GM19455 (cell line): ENCODE data around the gene MDC1.
"Not testable (repeated sequence)": the region's sequence is repeated elsewhere in the genome, so short reads cannot be mapped to it uniquely, and the experiment has no call there.

Source experiments
- ATAC-seq: cut with Tn5 transposase; IDR thresholded peaks from one replicate; pipeline ENCODE4 v1.9.1; 2021; ENCODE audit not compliant: unreplicated experiment

Gene MDC1, protein sequence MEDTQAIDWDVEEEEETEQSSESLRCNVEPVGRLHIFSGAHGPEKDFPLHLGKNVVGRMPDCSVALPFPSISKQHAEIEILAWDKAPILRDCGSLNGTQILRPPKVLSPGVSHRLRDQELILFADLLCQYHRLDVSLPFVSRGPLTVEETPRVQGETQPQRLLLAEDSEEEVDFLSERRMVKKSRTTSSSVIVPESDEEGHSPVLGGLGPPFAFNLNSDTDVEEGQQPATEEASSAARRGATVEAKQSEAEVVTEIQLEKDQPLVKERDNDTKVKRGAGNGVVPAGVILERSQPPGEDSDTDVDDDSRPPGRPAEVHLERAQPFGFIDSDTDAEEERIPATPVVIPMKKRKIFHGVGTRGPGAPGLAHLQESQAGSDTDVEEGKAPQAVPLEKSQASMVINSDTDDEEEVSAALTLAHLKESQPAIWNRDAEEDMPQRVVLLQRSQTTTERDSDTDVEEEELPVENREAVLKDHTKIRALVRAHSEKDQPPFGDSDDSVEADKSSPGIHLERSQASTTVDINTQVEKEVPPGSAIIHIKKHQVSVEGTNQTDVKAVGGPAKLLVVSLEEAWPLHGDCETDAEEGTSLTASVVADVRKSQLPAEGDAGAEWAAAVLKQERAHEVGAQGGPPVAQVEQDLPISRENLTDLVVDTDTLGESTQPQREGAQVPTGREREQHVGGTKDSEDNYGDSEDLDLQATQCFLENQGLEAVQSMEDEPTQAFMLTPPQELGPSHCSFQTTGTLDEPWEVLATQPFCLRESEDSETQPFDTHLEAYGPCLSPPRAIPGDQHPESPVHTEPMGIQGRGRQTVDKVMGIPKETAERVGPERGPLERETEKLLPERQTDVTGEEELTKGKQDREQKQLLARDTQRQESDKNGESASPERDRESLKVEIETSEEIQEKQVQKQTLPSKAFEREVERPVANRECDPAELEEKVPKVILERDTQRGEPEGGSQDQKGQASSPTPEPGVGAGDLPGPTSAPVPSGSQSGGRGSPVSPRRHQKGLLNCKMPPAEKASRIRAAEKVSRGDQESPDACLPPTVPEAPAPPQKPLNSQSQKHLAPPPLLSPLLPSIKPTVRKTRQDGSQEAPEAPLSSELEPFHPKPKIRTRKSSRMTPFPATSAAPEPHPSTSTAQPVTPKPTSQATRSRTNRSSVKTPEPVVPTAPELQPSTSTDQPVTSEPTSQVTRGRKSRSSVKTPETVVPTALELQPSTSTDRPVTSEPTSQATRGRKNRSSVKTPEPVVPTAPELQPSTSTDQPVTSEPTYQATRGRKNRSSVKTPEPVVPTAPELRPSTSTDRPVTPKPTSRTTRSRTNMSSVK (N-terminal part only)

DNA sequence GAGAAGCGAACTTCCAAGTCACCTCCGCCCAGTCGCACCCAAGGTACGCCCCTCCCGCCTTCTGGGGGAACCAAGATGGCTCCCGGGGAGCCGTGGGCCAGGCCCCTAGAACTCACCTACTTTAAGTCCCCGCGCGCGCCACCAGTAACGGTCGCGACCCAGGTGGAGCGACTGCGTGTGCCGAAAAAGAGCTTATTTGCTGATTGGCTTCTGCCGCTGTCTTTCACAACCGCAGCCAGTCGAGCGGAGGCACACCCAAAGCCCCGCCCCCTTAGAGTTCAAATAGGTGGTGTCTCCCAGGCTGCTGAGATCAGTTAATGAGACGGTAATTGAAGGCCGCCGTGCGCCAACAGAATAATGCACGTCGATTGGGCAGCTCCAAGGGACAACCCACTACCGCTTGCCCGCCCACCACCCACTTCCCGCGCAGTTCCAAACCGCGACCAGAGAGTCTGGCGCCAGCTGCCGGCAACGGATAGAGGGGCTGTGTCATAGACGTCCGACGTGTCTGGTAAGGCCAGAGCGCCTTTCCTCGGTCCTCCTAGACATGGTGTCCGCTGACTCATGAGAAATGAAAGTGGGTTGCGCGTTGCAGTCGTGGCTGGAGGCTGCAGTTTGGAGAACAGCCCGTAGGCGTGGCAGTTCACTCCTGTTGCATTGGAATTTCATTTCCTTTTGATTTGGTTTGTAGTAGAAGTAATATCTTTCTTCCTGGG is at the start of gene MDC1:
TSS of gene MDC1 (minus strand) at position 153 of the 716 bp plus-strand sequence. CDS start 2,106 bp downstream, outside the sequence.
- peak; percentile 74 for ATAC-seq

DNA sequence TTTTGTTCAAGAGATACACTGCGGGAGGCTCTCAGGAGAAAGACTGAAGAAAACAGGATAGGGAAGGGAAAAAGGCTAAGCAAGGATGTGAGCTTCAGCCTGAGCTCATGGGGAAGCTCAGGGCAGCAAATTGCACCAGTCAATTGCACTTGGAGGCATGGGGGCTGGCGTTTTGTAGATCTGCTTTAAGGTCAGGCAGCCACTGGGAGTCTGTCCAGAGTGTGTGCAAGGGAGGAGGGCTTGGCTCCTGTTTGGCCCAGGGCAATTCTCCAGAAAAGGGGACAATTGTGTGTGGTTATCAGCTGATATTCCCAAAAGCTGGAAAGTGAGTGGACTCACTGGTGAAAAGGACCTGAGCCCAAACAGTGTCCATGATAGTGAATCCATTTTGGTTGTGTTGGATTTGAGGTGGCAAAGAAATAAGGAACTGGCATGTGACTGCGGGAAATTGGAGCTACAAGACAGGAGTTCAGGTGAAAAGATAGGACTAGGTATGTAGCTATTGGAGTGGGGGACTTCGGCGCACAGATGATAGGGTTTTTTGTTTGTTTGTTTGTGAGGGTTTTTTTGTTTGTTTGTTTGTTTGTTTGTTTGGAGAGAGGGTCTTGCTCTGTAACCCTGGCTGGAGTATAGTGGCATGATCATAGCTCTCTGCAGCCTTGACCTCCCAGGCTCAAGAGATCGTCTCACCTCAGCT is 49.5 kb upstream of the MDC1 start:
- no peak for ATAC-seq

DNA sequence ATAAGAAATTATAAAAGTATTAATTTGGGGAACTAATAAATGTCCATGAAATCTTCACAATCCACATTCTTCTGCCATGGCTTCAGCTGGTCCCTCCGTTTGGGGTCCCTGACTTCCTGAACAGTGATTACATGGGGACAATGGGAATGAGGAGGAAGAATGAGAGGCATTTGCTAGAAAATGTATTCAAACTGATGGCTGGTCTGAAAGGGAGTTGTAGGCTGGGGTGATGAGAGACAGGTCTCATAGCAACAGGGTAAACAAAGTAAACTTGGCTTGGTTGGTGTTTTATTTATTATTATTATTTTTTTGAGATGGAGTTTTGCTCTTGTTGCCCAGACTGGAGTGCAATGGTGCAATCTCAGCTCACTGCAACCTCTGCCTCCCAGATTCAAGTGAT is 48.4 kb upstream of the MDC1 start:
- ATAC-seq = not testable (repeated sequence)

DNA sequence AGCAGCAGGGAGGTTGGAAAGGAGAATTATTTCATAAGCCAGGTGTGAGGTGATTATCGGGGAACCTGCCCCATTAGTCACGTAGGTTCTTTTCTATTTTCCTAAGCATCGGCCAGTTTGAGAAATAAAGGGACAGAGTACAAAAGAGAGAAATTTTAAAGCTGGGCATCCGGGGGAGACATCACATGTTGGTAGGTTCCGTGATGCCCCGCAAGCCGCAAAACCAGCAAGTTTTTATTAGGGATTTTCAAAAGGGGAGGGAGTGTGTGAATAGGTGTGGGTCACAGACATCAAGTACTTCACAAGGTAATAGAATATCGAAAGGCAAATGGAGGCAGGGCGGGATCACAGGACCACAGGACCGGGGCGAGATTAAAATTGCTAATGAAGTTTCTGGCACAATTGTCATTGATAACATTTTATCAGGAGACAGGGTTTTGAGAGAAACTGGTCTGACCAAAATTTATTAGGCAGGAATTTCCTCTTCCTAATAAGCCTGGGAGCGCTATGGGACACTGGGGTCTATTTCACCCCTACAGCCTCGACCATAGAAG is 47.5 kb upstream of the MDC1 start:
- ATAC-seq = not testable (repeated sequence)

DNA sequence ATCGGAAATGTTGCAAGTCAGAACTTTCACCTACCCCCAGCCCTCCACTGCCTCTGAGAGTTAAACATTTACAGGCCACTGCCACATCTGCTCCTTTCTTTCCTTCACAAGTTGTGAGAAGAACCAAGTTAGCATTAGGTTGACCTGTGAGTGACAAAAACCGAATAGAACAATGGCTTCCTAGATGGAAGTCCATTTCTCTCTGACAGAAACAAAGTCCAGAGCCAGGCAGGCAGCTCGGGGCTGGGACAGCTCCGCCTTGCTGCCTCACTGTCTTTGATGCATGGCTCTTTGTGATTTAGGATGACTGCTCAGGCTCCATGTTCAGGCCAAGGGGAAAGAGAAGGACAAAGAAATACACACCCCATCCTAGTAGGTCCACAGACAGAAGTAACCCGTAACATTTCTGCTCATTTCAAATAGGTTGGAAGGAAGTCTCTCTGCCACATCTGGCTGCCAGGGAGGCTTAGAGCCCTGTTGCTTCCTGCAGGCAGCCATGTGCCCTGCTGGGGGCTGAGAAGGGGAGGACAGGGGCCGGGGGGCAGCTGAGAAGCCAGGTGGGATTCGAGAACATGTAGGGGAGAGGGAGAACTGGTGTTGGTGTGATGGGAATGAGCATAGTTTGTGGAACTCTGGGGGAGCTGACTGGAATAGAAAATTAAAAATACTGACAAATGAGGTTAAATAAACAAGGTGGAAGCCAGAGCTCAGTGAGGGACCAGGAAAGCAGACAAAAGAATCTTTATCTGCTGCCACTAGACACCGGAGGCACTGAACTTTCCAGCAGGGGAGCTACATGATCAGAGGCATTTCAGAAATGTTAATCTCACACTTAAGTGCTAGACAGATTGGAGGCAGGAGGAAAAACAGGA is 46.8 kb upstream of the MDC1 start:
- no peak for ATAC-seq

DNA sequence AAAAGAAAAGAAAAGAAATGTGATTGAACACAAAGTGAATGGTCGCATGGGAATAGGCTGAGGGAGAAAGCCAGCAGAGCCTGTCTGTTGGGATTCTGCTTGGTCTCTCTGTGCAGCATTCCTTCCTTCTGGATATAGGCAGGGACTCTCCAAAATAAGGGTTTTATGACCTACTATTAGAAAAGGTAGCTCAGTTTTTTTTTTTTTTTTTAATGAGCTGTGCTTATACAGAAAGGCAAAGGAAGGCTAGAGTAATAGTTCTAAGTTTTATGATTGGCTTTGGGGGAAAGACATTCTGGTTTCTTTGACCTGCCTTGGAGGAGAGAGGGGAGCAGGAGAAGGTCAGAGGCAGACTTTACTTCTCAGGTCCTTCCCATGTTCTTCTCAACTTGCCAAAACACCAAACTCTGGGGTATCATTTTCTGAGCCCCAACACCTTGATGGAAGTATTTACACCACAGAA is 46.1 kb upstream of the MDC1 start:
- no peak for ATAC-seq

DNA sequence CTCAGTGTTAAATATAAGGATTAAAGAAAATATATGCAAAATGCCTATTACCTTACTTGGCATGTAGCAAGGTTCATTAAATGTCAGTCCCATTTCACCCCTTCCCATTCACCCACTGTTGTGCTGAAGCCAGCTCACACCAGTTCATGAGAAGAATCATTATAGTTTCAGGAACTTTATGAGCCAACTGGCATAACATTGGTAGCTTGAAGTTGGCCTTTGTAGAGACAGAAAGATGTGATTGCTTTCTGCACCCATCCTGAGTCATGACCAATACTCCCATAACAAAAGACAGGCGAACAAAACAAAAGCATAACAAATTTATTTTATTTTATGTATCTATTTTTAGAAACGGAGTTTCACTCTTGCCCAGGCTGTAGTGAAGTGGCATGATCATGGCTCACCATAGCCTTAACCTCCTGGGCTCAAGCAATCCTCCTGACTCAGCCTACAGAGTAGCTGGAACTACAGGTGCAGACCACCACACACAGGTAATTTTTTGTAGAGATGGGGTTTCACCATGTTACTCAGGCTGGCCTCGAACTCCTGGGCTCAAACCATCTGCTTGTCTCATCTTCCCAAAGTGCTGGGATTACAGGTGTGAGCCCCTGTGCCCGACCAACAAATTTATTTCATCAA is 44.8 kb upstream of the MDC1 start:
- ATAC-seq = no peak

DNA sequence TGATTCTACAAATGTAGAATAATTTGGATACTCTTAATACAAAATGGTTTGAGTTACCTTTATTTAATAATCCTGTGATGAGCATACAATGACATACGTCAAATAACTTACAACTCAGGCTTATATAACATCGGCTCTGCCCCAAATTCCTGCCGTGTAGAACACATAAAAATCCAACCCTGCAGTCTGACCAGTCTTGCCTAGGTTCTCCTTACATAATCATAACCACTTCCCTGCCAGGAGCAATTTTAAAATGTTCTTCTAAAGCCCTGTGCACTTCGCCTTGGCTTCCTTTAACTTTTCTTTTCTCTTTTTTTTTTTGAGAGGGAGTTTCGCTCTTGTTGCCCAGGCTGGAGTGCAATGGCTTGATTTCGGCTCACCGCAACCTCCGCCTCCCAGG is 43.5 kb upstream of the MDC1 start:
- no peak for ATAC-seq

DNA sequence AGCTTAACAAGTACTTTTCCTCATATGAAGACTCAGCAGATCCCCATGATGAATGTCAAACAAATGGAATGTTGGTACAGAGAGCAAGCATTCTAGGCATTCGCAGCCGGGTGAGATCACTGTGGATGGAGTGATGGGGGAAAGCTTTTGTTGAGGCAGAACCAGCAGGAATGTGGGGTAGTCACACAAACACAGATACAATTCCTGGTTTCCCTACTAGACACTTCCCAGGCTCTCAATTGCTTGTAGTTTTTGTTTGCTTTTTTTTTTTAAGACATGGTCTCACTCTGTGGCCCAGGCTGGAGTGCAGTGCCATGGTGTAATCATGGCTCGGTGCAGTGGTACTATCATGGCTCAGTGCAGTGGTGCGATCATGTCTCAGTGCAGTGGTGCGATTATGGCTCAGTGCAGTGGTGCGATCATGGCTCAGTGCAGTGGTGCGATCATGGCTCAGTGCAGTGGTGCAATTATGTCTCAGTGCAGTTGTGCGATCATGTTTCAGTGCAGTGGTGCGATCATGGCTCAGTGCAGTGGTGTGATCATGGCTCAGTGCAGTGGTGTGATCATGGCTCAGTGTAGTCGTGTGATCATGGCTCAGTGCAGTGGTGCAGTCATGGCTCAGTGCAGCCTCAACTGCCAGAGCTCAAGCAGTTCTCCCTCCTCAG is 42.6 kb upstream of the MDC1 start:
- no peak for ATAC-seq

DNA sequence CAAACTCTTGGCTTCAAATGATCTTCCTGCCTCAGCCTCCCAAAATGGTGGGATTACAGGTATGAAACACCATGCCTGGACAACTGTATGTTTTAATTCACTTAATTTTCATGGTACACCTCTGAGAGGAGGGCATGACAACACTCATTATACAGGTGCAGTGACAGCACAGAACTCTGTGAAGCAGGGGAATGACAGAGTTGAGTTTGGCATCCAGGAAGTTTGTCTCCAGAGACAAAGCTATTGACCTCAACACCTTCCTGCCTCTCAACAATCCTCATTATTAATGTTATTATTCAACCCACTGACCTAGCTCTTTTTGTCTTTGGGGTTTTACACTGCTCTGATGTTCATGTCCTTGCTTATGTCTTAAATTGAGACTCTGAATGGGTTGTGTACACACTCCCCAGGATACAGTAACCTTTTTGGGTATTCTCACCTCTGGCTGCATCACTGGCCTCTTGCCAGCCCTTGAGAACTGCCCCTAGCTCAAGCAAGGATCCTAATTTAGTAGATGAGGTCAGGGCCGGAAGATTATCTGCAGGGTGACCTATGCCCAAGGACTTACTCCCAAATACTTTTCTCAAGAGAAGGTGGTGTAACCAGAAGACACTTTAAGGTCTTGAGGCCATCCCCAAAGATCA is 40.3 kb upstream of the MDC1 start:
- ATAC-seq = no peak

DNA sequence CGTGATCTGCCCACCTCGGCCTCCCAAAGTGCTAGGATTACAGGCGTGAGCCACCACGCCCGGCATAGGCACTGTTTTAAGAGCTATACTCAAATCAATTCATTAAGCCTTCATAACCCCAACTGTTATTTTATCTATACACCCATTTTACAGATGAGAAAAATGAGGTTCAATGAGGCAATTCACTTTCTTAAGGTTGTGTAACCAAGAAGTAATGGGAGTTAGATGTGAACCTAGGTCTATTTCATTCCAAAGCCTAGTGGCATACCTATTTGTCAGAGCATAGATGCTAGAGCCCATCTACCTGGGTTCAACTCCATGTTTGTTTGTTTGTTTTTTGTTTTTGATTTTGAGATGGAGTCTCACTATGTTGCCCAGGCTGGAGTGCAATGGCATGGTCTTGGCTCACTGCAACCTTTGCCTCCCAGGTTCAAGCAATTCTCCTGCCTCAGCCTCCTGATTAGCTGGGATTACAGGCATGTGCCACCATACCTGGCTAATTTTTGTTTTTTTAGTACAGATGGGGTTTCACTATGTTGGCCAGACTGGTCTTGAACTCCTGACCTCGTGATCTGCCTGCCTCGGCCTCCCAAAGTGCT is 39.4 kb upstream of the MDC1 start:
- ATAC-seq = not testable (repeated sequence)

DNA sequence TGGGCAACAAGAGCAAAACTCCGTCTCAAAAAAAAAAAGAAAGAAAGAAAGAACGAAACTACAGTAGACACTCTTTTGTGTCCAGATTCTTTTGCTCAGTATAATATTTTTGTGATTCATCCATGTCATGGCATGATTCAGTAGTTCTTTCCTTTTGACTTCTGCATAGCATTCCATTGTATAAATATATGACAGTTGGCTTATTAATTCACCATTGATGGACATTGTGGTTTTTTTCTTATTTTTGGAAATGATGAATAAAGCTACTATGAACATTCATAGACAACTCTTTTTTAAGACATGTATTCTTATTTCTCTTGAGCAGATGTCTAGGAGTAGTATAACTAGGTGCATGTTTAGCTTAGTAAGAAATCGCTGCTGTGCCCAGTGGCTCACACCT is 37.5 kb upstream of the MDC1 start:
- no peak for ATAC-seq

DNA sequence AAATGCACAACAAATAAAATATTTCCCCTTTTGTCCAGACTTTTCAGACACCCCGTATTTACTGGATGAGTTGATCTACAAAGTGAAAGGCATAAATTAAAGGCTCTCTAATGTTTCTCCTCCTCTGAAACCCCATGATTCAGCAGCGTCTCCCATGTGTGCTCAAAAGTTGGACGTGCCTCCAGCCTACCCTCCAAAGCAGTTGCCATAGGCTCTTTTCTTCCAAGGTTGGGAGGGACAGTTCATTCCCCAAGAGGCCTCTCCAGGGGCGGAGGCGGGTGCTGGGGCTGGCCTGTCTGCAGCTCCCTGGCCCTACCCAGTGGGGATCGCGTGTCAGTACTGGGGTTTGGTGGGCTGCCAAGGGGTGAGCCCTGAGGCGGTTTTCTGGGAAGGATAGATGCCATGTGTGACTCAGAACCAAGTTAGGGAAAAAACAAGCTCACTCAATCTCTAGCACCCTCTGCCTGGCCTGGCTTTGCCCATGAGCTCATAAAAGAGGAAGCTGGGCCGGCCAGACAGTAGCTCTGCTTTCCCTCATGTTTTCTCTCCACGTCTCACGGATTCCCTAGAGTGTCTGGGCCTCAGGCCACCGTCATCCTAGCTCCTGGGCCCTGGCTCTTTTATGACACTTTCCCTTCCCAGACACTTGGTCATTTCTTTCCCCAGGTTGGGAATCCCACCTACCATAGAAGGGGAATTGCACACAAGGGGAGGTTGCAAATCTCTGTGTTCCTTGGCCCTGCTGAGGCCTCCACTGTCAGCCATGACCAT is 35.3 kb upstream of the MDC1 start:
- ATAC-seq = no peak

DNA sequence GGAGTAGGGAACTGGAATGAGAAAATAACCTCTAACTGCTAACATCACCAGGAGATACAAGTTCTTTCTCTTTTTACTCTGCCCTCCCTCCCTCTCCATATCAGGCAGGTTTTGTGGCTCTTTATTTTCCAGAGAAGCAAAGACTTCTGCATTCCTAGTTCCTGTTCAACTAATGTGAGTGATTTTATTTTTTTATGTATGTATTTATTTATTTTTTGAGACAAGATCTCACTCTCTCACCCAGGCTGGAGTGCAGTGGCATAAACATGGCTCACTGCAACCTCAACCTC is 33.2 kb upstream of the MDC1 start:
- no peak for ATAC-seq

DNA sequence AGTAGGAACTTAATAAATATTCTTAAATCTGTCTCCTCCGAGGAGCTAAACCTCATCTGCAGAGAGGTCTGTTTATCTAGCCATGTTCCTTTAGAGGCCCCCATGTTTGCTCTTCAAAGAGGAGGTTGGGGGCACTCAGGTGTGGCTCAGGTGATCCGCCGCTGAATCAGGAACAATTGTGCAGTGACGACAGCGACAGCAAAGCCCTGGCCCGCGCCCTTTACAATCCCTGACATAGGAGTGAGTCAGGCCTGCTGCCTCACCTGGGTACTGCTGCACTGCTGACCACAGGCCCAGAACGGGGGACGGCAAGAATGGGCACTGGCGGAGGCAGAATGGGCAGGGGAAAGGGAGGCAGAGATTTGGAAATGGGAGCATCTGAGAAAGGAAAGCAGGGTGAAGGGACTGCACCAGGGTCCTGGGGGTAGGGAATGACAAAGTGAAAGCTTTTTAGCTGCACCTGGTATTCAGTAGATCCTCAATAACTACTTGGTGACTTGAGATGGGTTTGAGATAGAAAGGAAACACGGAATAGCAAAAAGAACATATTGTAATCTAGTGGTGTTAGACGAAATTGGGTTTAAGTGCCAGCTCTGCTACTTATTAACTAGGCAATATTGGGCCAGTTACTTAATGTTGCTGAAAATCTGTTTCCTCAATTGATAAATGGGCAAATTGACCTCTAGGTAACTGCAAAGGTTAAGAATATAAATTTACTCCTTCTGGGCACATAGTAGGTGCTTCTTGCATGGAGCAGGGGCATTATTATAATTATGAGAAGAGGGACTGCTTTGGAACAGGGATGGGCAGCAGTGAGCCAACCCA is 32.7 kb upstream of the MDC1 start:
- ATAC-seq = no peak
